Measurements from ENCODE around the gene RAP1A.
"Not testable (repeated sequence)": the region's sequence is repeated elsewhere in the genome, so short reads cannot be mapped to it uniquely, and the experiment has no call there.

Gene RAP1A

DNA sequence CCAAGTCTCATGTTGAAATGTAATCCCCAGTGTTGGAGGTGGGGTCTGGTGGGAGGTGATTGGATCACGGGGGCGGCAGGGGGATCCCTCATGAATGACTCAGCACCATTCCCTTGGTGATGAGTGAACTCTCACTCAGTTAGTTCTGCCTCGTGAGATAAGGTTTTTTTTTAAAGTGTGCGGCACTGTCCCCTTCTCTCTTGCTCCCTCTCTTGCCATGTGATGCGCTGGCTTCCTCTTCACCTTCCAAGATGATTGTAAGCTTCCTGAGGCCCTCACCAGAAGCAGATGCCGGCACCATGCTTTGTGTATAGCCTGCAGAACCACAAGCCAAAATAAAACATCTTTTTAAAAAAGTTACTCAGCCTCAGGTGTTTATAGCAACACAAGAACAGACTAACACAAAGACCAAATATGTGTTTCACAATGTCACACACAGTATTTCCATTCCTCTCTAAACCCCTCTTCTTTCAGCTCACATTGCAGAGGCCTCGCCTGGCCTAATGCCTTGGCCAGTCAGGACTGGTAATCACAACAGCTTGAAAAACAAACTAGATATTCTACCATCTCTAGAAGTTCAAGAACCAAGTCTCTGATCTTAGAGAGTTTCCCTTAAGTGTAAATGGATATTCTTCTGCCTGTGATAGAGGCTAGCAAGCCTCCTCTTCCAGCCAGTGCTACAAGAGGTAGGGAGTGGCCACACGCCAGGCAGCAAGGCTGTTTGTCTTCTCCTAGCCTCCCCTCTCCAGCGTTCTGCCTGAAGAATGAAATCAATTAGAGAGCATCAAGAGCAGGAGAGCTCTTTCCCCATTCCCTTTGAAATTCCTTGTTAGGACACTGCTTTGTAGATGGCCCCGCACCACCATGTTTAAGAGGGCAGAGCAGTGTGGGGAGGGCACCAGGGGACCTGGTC, 19.6 kb upstream of the RAP1A start:
- no peak for DNase-seq

GRCh38 chr1:111600886-111601386, 18.7 kb upstream of the RAP1A start:
- DNase-seq: no peak

DNA sequence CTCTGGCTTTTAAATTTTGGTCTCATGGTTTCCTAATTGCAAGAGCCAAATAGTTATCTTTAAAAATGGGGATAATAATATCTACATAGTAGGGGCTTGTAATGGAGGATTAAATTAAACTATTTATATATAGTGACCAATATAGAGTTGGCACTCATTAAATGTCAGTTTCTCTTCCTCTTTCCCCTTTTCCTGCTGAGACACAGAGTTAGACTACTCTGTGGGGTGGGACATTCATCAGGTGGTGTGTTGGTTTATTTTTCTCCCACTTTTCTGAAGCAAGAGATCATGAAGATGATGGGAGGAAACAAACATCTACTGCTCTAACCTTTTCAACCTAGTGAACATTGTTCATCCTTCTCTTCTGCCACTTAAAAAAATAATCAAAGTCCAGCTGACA, 17.3 kb upstream of the RAP1A start:
- DNase-seq: no peak

DNA sequence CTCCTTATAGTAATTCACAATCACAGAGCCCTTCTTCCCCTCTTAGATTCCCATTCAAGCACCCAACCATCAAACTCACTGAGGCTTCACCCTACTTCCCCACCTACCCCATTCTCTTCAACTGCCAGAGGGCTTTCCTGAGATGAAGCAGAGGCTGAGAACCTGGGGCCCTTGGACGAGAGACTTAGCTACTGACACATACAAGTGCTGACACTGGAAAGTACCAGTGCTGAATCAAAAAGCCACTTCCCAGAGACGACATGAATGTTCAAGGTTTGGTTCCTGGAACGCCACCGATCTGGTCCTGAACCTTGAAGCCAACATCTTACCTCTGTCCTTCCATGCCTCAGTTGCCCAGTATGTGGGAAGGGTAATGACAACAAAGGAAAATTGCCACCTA, 16.6 kb upstream of the RAP1A start:
- no peak for DNase-seq

DNA sequence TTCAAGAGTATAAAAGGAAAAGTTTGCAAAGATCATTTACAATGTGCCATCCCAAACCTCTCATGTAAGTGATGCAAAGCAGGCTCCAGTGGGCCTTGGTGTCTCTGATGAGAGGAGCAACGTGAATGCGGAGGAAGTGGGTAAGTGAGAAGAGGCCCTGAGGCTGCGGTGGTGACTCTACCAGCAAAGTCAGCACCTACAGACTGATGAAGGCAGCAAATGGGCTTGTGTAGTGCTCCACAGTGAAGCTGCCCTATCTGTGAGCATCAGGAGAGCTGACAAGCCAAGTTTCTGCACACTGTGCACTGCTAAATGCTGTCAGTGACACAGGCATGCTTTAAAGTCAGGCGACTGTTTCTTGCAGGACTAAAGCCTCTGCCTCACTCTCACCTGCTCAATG, 15.6 kb upstream of the RAP1A start:
- DNase-seq: no peak

- no peak for DNase-seq
Observed at GRCh38 chr1:111604931-111605330, 14.7 kb upstream of the RAP1A start.

DNA sequence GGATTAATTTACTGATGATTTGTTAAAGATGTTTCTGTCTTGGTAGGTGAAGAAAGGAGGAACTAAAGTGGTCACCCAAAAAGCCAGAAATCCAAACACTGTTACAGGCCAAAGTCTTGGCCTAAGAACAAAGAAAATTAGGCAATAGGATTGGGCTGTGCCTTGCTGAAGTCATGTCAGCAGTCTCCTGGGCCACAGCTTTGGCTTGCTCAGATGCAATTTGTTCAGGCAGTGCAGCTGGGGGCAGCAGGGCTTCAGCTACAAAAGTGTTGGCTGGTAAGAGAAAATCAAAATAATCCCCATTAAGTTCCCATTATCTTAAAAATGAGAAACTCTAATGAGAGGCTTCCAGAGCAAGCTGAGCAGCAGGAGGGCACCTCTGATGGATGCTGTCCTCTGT, 14.0 kb upstream of the RAP1A start:
- DNase-seq: no peak

- DNase-seq: not testable (repeated sequence)
Observed at GRCh38 chr1:111606457-111607215, 13.0 kb upstream of the RAP1A start.

GRCh38 chr1:111608528-111608927, 11.1 kb upstream of the RAP1A start:
- DNase-seq: not testable (repeated sequence)

GRCh38 chr1:111611986-111612385, 7.6 kb upstream of the RAP1A start:
- DNase-seq: no peak

DNA sequence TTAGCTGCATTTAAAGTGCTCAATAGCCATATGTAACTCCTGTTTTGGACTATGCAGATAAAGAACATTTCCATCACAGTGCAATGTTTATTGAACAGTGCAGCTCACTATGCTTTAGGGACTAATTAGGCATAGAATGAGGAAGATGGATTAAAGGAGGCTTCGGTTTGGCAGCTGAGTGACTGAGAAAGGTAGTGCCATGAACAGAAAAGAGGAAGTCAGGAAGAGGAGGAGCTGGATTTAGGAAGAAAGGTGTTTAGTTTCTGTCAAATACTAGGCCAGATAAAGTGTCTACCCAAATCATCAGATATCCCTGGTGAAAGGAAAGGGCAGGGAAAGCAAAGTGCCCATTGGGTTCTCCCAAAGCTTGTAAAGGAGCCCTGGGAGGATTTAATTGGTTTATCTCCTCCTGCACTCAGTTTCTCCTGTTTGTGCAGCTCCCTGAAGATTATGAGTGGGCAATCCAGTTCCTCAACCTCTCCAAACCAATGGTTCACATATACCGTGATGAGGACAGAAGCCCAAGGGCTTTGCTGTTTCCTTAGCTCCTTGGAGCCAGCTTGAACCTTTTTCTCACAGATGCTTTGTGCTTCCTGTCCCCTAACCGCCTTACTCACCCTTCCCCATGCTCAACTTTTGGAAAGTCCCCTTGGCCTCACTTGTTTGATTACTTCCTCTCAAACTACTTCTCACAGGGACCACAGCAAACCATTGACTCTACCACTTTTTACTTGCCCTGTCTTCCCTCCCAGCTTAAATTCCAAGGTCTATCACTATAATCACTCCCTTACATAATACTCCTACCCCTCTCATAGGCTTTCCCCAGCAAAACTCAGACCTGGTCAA, 3.5 kb upstream of the RAP1A start:
- DNase-seq: no peak

- DNase-seq: no peak
Observed at GRCh38 chr1:111618081-111618480, 1.5 kb upstream of the RAP1A start.

- no peak for DNase-seq
Observed at GRCh38 chr1:111618961-111619634, 491 bp upstream of the RAP1A start.

DNA sequence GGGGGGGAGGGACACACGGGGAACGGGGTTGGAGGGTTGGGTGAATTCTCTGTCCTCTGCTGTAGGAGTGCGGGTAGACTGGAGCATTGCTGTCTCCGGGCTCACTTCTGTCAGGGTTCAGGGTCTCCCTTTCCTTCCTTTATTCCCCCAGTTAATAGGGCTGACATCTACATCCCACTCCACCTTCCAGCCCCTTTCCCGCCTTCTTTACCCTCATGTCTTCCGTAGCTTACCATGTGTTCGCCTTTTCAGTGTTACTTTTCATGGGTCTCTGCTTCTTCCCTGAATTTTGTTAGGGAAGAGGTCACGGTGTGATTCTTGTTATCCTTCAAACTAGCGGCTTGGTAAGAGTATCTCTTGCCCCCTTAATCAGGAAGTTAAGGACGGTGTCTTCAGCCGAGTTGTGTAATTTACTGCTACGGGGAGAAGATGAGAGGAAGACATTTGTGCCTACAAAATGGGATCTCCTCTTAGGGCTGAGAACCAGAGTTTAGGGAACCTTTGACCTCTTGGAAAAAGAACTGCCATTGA, 917 bp downstream of the RAP1A start:
- DNase-seq: no peak

- DNase-seq: no peak
Observed at GRCh38 chr1:111621050-111621449, 1.5 kb downstream of the RAP1A start.

DNA sequence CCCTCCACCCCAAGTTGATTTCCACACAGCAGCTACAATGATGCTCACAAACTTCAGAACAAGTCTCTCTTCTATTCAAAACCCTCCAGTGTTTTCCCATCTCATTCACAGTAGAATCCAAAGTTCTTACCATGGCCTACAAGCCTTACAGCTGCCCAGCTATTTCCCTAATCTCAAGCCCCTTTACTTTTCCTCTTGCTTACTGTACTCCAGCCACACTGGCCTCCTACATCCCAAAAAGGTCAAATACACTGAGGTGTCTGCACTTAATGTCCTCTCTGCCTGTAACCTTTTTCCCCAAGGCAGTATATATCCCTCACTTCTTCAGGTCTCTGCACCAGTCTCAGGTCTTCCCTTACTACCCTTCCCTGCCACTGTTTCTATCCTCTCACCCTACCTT, 2.6 kb downstream of the RAP1A start:
- DNase-seq: no peak

GRCh38 chr1:111624382-111624781, 4.8 kb downstream of the RAP1A start:
- no peak for DNase-seq

GRCh38 chr1:111625276-111625675, 5.7 kb downstream of the RAP1A start:
- DNase-seq: no peak

- no peak for DNase-seq
Observed at GRCh38 chr1:111628153-111628552, 8.6 kb downstream of the RAP1A start.

- DNase-seq: no peak
Observed at GRCh38 chr1:111629190-111629954, 9.8 kb downstream of the RAP1A start.

- DNase-seq: no peak
Observed at GRCh38 chr1:111630567-111630966, 11.0 kb downstream of the RAP1A start.
